Neuronal stem cell (in vitro differentiated cells): ENCODE data around the gene KLHL34.

Experiments used
- DNase-seq: peaks from one replicate; pipeline ENCODE4 v3.0.0-alpha.2; 2013; ENCODE audit warnings: low spot score
- H2AFZ ChIP-seq: one replicate; pipeline ENCODE4 v1.6.1; 2013; ENCODE audit warnings: mild to moderate bottlenecking, low read length, inconsistent platforms
- H2AK5ac ChIP-seq: 2 replicates; pipeline ENCODE4 v1.6.1; 2013; ENCODE audit warnings: low read depth, mild to moderate bottlenecking, inconsistent platforms, low read length, moderate library complexity, mixed read lengths
- H2BK120ac ChIP-seq: 2 replicates; pipeline ENCODE4 v1.6.1; 2013; ENCODE audit warnings: low read depth, mild to moderate bottlenecking, inconsistent platforms, low read length, moderate library complexity, mixed read lengths
- H2BK12ac ChIP-seq: one replicate; pipeline ENCODE4 v1.6.1; 2013; ENCODE audit warnings: low read length, inconsistent platforms
- H2BK15ac ChIP-seq: 2 replicates; pipeline ENCODE4 v1.6.1; 2013; ENCODE audit warnings: mild to moderate bottlenecking, low read length, inconsistent platforms, mixed read lengths
- H2BK5ac ChIP-seq: one replicate; pipeline ENCODE4 v1.6.1; 2013; ENCODE audit warnings: inconsistent platforms, mild to moderate bottlenecking, low read length, moderate library complexity
- H3K14ac ChIP-seq: one replicate; pipeline ENCODE4 v1.6.1; 2013; ENCODE audit warnings: low read length, inconsistent platforms
- H3K18ac ChIP-seq: 2 replicates; pipeline ENCODE4 v1.6.1; 2013; ENCODE audit warnings: low read length, inconsistent platforms
- H3K23ac ChIP-seq: 2 replicates; pipeline ENCODE4 v1.6.1; 2013; ENCODE audit warnings: low read depth, mild to moderate bottlenecking, mixed read lengths, low read length, inconsistent platforms; ENCODE audit not compliant: poor library complexity
- H3K27ac ChIP-seq: replicated peaks from 3 replicates; pipeline ENCODE4 v1.5.1; 2013; ENCODE audit warnings: low read length, inconsistent platforms
- H3K27me3 ChIP-seq, 3 experiments: 2 replicates each; pipeline ENCODE4 v1.6.1; 2013; ENCODE audit warnings: low read length in 3 of 3, mild to moderate bottlenecking in 2 of 3, inconsistent platforms in 1 of 3, low read depth in 1 of 3, mixed read lengths in 1 of 3, moderate library complexity in 1 of 3; ENCODE audit not compliant: control insufficient read depth in 3 of 3, insufficient read depth in 3 of 3
- H3K36me3 ChIP-seq, 2 donors: replicated peaks in 1 of 2; 2 replicates each; pipeline ENCODE4 v1.6.1; 2013; ENCODE audit warnings: low read length in 2 of 2; ENCODE audit not compliant: control insufficient read depth in 2 of 2, insufficient read depth in 2 of 2
- H3K4ac ChIP-seq: 2 replicates; pipeline ENCODE4 v1.6.1; 2013; ENCODE audit warnings: inconsistent platforms, mild to moderate bottlenecking, low read length, moderate library complexity
- H3K4me1 ChIP-seq, 2 donors: 1 replicate in 1 of 2; 2 replicates in 1 of 2; pipeline ENCODE4 v1.6.1; 2013; ENCODE audit warnings: low read length in 2 of 2, low read depth in 1 of 2; ENCODE audit not compliant: control insufficient read depth in 2 of 2, insufficient read depth in 1 of 2
- H3K4me2 ChIP-seq: one replicate; pipeline ENCODE4 v1.6.1; 2013; ENCODE audit warnings: mild to moderate bottlenecking, low read length, inconsistent platforms; ENCODE audit not compliant: insufficient read depth, poor library complexity, severe bottlenecking
- H3K4me3 ChIP-seq, 2 donors: 2 replicates each; pipeline ENCODE4 v1.5.1; 2013; ENCODE audit warnings: low read length in 2 of 2, mild to moderate bottlenecking in 2 of 2, inconsistent platforms in 1 of 2, moderate library complexity in 1 of 2
- H3K79me1 ChIP-seq: one replicate; pipeline ENCODE4 v1.6.1; 2013; ENCODE audit warnings: low read depth, mild to moderate bottlenecking, inconsistent platforms, low read length, moderate library complexity
- H3K9ac ChIP-seq: one replicate; pipeline ENCODE4 v1.6.1; 2013; ENCODE audit warnings: mild to moderate bottlenecking, low read depth, low read length, inconsistent platforms; ENCODE audit not compliant: poor library complexity
- H3K9me3 ChIP-seq, 2 donors: replicated peaks in 1 of 2; 2 replicates each; pipeline versions ENCODE3 to v1.6.1; 2013; ENCODE audit warnings: low read length in 2 of 2, mild to moderate bottlenecking in 2 of 2, inconsistent platforms in 1 of 2, low read depth in 1 of 2, mixed read lengths in 1 of 2, moderate library complexity in 1 of 2; ENCODE audit not compliant: control insufficient read depth in 2 of 2, insufficient read depth in 1 of 2
- H4K8ac ChIP-seq: one replicate; pipeline ENCODE4 v1.6.1; 2013; ENCODE audit warnings: low read depth, mild to moderate bottlenecking, inconsistent platforms, low read length, moderate library complexity
- H4K91ac ChIP-seq: one replicate; pipeline ENCODE4 v1.6.1; 2013; ENCODE audit warnings: low read length, low read depth, mild to moderate bottlenecking, inconsistent platforms; ENCODE audit not compliant: poor library complexity
- WGBS, 2 donors: extraction: QIAGEN DNeasy Blood & Tissue Kit; methylation state at CpG; one replicate each; pipeline ENCODE4 v1.1.7; 2013; ENCODE audit warnings: missing lambda C conversion rate in 2 of 2, mixed read lengths in 1 of 2; ENCODE audit not compliant: insufficient read length in 2 of 2, insufficient replicate concordance in 1 of 2; ENCODE audit errors: extremely low coverage in 2 of 2; 5-methylcytosine and 5-hydroxymethylcytosine counted together

The KLHL34 gene

GRCh38 chrX:21683941-21684340 is 25.8 kb upstream of the KLHL34 start:
- no peak overlapping the region for H3K27ac ChIP-seq
- no peak overlapping the region for H3K4me2 ChIP-seq
- H2AFZ ChIP-seq: no peak overlapping the region
- H2AK5ac ChIP-seq: no peak overlapping the region
- no peak overlapping the region for H2BK120ac ChIP-seq
- H3K79me1 ChIP-seq: no peaks in the 10 kb centered on the region
- no peak overlapping the region for H4K8ac ChIP-seq
- no peak overlapping the region for H3K23ac ChIP-seq
- H3K36me3 ChIP-seq: no peaks in the 10 kb centered on the region
- no peak overlapping the region for H2BK5ac ChIP-seq
- H3K9ac ChIP-seq: no peak overlapping the region
- no peak overlapping the region for H2BK15ac ChIP-seq
- H3K18ac ChIP-seq: no peak overlapping the region
- H3K27me3 ChIP-seq: peaks cover 0 to 3% (median 0%) of the 10 kb centered on the region in 3 experiments
- H4K91ac ChIP-seq: no peak overlapping the region
- no peak overlapping the region for H2BK12ac ChIP-seq
- WGBS, 2 donors: no CpG with 5 or more reads among the region's 1 CpG
- H3K4me1 ChIP-seq: no peaks in the 10 kb centered on the region
- H3K14ac ChIP-seq: no peak overlapping the region
- H3K4ac ChIP-seq: no peak overlapping the region
- H3K4me3 ChIP-seq: no peak overlapping the region
- no peaks in the 10 kb centered on the region for H3K9me3 ChIP-seq
- no peak for DNase-seq

DNA sequence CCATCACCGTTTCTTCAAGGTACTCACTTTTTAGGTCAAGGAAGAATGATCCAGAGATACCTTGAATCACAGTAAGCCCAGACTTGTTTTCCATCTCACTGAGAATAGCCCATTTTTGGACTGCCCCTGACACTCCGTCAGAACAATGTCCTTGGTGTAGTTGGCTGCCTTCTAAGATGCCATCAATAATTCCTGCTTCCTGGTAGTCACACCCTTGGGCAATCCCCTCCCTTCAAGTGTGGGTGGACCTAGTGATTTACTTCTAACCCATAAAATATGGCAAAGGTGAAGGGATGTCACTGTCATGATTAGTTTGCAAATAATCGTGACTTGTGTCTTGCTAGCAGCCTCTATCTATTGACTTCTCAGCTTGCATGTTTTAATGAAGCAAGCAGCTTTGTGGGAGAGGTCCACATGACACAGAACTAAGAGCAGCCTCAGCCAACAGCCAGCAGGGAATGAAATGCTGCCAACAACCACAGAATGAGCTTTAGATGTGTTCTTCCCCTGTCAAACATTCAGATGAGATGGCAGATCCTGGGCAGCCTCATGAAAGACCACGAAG is 20.0 kb upstream of the KLHL34 start:
- peaks cover 0 to 18% (median 0%) of the 10 kb centered on the region in 3 experiments for H3K27me3 ChIP-seq
- no peaks in the 10 kb centered on the region for H3K4me1 ChIP-seq
- no CpG with 5 or more reads among the region's 4 CpGs for WGBS, 2 donors
- no peaks in the 10 kb centered on the region for H3K79me1 ChIP-seq
- H3K9me3 ChIP-seq: no peaks in the 10 kb centered on the region
- no peaks in the 10 kb centered on the region for H3K36me3 ChIP-seq
- no peak overlapping the region for H2BK12ac ChIP-seq
- no peak overlapping the region for H2BK5ac ChIP-seq
- DNase-seq: no peak
- no peak overlapping the region for H3K23ac ChIP-seq
- H4K91ac ChIP-seq: no peak overlapping the region
- H2BK120ac ChIP-seq: no peak overlapping the region
- no peak overlapping the region for H4K8ac ChIP-seq
- H3K4ac ChIP-seq: no peak overlapping the region
- H2BK15ac ChIP-seq: no peak overlapping the region
- no peak overlapping the region for H3K4me3 ChIP-seq
- H3K9ac ChIP-seq: no peak overlapping the region
- H2AFZ ChIP-seq: no peak overlapping the region
- no peak overlapping the region for H3K18ac ChIP-seq
- H2AK5ac ChIP-seq: no peak overlapping the region
- no peak overlapping the region for H3K27ac ChIP-seq
- no peak overlapping the region for H3K14ac ChIP-seq
- no peak overlapping the region for H3K4me2 ChIP-seq

GRCh38 chrX:21675931-21676330 is 17.8 kb upstream of the KLHL34 start:
- Histone ChIP-seq H3K14ac (no peak overlapping the region), H3K4me3 (no peak overlapping the region), H3K79me1 (no peaks in the 10 kb centered on the region), H3K4me2 (no peak overlapping the region), H2BK12ac (no peak overlapping the region), H2BK15ac (no peak overlapping the region), H3K4ac (no peak overlapping the region), H2BK5ac (no peak overlapping the region), H3K9ac (no peak overlapping the region), H2AFZ (no peak overlapping the region), H3K27me3 (peaks cover 0 to 18% (median 0%) of the 10 kb centered on the region in 3 experiments), H2BK120ac (no peak overlapping the region), H3K36me3 (no peaks in the 10 kb centered on the region), H3K18ac (no peak overlapping the region), H3K9me3 (no peaks in the 10 kb centered on the region), H4K91ac (no peak overlapping the region), H4K8ac (no peak overlapping the region), H3K23ac (no peak overlapping the region), H3K4me1 (no peaks in the 10 kb centered on the region), H2AK5ac (no peak overlapping the region), H3K27ac (no peak overlapping the region)
- no peak for DNase-seq
- WGBS, 2 donors: no CpG with 5 or more reads among the region's 2 CpGs

DNA sequence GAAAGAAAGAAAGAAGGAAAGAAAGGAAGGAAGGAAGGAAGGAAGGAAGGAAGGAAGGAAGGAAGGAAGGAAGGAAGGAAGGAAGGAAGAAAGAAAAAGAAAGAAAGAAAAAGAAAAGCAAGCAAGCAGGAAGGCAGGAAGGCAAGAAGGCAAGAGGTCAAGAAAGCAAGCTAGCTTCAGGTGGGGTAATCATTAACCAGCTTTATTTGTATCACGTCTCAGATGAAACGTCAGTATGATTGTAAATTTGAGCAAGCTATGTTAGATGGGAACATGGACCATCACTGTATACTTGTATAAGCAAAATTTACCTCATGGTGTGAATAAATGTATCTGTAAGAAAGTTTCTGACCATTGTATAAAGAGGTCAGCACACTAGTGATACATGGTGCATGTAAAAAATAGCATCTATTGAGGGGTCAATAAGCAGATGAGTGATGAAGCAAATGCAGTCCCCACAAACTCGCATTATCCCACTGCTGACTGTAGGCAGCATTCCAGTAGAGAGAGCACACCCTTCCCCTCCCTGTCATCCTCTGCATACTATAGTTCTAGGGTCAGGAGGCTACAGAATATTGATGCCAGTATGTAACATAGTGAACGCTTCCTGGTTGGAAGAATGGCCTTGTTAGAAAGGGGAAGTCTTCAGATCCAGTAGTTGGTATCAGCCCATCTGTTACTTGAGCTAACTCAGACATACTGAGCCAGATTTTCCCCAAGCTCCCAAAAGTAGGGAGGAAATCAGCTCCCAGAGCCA is 16.5 kb upstream of the KLHL34 start:
- Histone ChIP-seq H4K8ac (no peak overlapping the region), H2BK5ac (no peak overlapping the region), H3K4ac (no peak overlapping the region), H3K14ac (no peak overlapping the region), H2BK15ac (no peak overlapping the region), H3K9ac (no peak overlapping the region), H3K9me3 (no peaks in the 10 kb centered on the region), H3K4me1 (no peaks in the 10 kb centered on the region), H3K36me3 (no peaks in the 10 kb centered on the region), H4K91ac (no peak overlapping the region), H3K27me3 (peaks cover 0 to 18% (median 0%) of the 10 kb centered on the region in 3 experiments), H2BK12ac (no peak overlapping the region), H2AFZ (no peak overlapping the region), H3K79me1 (no peaks in the 10 kb centered on the region), H3K4me2 (no peak overlapping the region), H2AK5ac (no peak overlapping the region), H3K4me3 (no peak overlapping the region), H3K18ac (no peak overlapping the region), H2BK120ac (no peak overlapping the region), H3K23ac (no peak overlapping the region), H3K27ac (no peak overlapping the region)
- no peak for DNase-seq
- WGBS, 2 donors: no CpG with 5 or more reads among the region's 4 CpGs
